ENCODE measurements around the gene DCUN1D1. TPM values are rescaled to one million over a fixed set of nuclear protein-coding genes. Genes with fewer than 3 reads are reported as not detected.

The DCUN1D1 gene
- total RNA-seq, 1 donor from 2014 or later, result 26.2 TPM

DNA sequence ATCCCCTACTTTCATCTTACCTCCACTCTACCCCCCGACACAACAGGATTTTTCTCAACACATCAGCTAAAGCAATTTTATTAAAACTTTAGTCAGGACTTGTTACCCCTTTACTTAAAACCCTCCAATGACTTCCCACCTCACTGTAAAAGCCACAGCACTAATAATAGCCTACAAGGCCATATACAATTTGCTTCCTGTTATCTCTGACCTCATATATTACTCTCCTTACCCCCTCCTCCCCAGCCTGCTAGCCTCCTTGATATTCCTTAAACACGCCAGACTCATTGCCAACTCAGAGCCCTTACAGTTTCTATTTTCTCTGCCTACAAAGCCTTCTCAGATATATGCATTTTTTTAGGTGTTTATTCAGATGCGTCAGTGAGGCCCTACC is 54.4 kb downstream of the DCUN1D1 start:
- Histone ChIP-seq H3K27me3 (ENCODE audit: control insufficient read depth, insufficient read depth, low read length) (no peaks in the 10 kb centered on the region), H3K4me3 (ENCODE audit: low read depth, low read length) (no peak overlapping the region), H3K36me3 (ENCODE audit: control insufficient read depth, insufficient read depth, low read length) (no peaks in the 10 kb centered on the region)
- TF ChIP-seq, protein P1, sequence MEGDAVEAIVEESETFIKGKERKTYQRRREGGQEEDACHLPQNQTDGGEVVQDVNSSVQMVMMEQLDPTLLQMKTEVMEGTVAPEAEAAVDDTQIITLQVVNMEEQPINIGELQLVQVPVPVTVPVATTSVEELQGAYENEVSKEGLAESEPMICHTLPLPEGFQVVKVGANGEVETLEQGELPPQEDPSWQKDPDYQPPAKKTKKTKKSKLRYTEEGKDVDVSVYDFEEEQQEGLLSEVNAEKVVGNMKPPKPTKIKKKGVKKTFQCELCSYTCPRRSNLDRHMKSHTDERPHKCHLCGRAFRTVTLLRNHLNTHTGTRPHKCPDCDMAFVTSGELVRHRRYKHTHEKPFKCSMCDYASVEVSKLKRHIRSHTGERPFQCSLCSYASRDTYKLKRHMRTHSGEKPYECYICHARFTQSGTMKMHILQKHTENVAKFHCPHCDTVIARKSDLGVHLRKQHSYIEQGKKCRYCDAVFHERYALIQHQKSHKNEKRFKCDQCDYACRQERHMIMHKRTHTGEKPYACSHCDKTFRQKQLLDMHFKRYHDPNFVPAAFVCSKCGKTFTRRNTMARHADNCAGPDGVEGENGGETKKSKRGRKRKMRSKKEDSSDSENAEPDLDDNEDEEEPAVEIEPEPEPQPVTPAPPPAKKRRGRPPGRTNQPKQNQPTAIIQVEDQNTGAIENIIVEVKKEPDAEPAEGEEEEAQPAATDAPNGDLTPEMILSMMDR (IDR thresholded peaks at IDR 0.05; ENCODE audit: insufficient read depth, low read length, poor library complexity, severe bottlenecking), result no peak
- DNase-seq (ENCODE audit: low read depth), result no peak

- Histone ChIP-seq H3K36me3 (ENCODE audit: control insufficient read depth, insufficient read depth, low read length) (no peaks in the 10 kb centered on the region), H3K27me3 (ENCODE audit: control insufficient read depth, insufficient read depth, low read length) (no peaks in the 10 kb centered on the region), H3K4me3 (ENCODE audit: low read depth, low read length) (no peak overlapping the region)
- no peak for DNase-seq (ENCODE audit: low read depth)
- TF ChIP-seq, protein P1 (IDR thresholded peaks at IDR 0.05; ENCODE audit: insufficient read depth, low read length, poor library complexity, severe bottlenecking), result no peak
Observed at GRCh38 chr3:182925330-182925943, 54.9 kb downstream of the DCUN1D1 start.

- no peak for DNase-seq (ENCODE audit: low read depth)
Observed at GRCh38 chr3:182921665-182922355, 58.5 kb downstream of the DCUN1D1 start.

GRCh38 chr3:182920515-182921084 is 59.7 kb downstream of the DCUN1D1 start:
- H3K27me3 ChIP-seq (ENCODE audit: control insufficient read depth, insufficient read depth, low read length), result no peaks in the 10 kb centered on the region
- no peak overlapping the region for H3K4me3 ChIP-seq (ENCODE audit: low read depth, low read length)
- DNase-seq (ENCODE audit: low read depth), result no peak
- H3K36me3 ChIP-seq (ENCODE audit: control insufficient read depth, insufficient read depth, low read length), result no peaks in the 10 kb centered on the region
- TF ChIP-seq, protein P1 (IDR thresholded peaks at IDR 0.05; ENCODE audit: insufficient read depth, low read length, poor library complexity, severe bottlenecking), result no peak

More at GRCh38 chr3:182921665-182922355, 58.5 kb downstream of the DCUN1D1 start:
- Histone ChIP-seq H3K36me3 (ENCODE audit: control insufficient read depth, insufficient read depth, low read length) (no peaks in the 10 kb centered on the region), H3K4me3 (ENCODE audit: low read depth, low read length) (no peak overlapping the region), H3K27me3 (ENCODE audit: control insufficient read depth, insufficient read depth, low read length) (no peaks in the 10 kb centered on the region)
- TF ChIP-seq, protein P1 (IDR thresholded peaks at IDR 0.05; ENCODE audit: insufficient read depth, low read length, poor library complexity, severe bottlenecking), result no peak

DNA sequence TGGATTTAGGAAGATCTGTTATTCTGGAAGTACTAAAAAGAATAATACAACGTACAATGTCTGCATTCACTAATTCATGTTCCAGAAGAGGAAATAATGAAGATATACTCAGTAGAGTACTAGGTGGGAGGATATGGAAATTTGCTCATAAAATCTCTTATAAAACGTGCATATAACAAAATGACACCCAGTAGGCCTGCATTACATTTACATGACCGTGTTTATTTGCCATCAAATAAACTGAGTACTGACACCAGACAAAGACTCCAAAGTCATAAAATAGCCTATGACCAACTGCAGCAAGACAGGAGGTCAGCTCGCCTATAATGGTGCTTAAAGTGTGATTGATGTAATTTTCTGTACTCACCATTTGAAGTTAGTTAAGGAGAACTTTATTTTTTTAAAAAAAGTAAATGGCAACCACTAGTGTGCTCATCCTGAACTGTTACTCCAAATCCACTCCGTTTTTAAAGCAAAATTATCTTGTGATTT is 60.4 kb downstream of the DCUN1D1 start:
- TF ChIP-seq, protein P1 (IDR thresholded peaks at IDR 0.05; ENCODE audit: insufficient read depth, low read length, poor library complexity, severe bottlenecking), result no peak
- no peak for DNase-seq (ENCODE audit: low read depth)
- H3K4me3 ChIP-seq (ENCODE audit: low read depth, low read length), result no peak overlapping the region
- no peaks in the 10 kb centered on the region for H3K36me3 ChIP-seq (ENCODE audit: control insufficient read depth, insufficient read depth, low read length)
- no peaks in the 10 kb centered on the region for H3K27me3 ChIP-seq (ENCODE audit: control insufficient read depth, insufficient read depth, low read length)

Data from kidney epithelial cell (primary cell).